GM12878 (cell line): ENCODE measurements around the gene KLHL8. TPM values are rescaled to one million over a fixed set of nuclear protein-coding genes. Genes with fewer than 3 reads are reported as not detected.

Experiments used
- ATAC-seq: fragments of 200-7000 bp; cut with Tn5 transposase; 3 replicates; pipeline ENCODE4 v1.9.1; 2020; ENCODE audit warnings: mild to moderate bottlenecking, moderate library complexity
- BruUV-seq: library from RNA; stranded (reverse); fragments of 400-500 nt; replicated peaks from 2 replicates; lab custom pipeline; 2021; lab: Mats Ljungman, UMichigan
- CTCF ChIA-PET: fragments of 300-600 bp; sonication (Branson Sonifier 250); formaldehyde crosslinking; extraction: SDS; loops from one replicate; lab custom pipeline; 2021; ENCODE audit warnings: inconsistent platforms; lab: Yijun Ruan, JAX
- POLR2A ChIA-PET: fragments of 350-600 bp; formaldehyde crosslinking; extraction: SDS; loops from one replicate; lab custom pipeline; 2021; ENCODE audit warnings: inconsistent platforms; lab: Charles Lee
- RAD21 ChIA-PET: fragments of 300-600 bp; sonication (Branson Sonifier 250); formaldehyde crosslinking; loops from one replicate; lab custom pipeline; 2023; ENCODE audit warnings: antibody characterized with exemption; ENCODE audit not compliant: unreplicated experiment; lab: Charles Lee
- SMC1A ChIA-PET: fragments of 300-600 bp; sonication (Branson Sonifier 250); formaldehyde crosslinking; loops from one replicate; lab custom pipeline; 2023; ENCODE audit not compliant: unreplicated experiment, uncharacterized antibody; lab: Charles Lee
- DNase-seq: peaks from one replicate; pipeline ENCODE4 v3.0.0-alpha.2; 2011; ENCODE audit warnings: low read depth, low spot score
- FAIRE-seq: peaks from 3 replicates; lab custom pipeline; 2011; peaks lifted over from hg19 to GRCh38; lab: Jason Lieb, UNC
- H2AFZ ChIP-seq: 2 replicates; pipeline ENCODE4 v1.6.0; 2011; ENCODE audit warnings: low read depth, low read length, control low read depth; ENCODE audit not compliant: control insufficient read depth
- H3K27ac ChIP-seq: 2 replicates; pipeline ENCODE4 v1.5.1; 2011; ENCODE audit warnings: control low read depth; ENCODE audit not compliant: control insufficient read depth, insufficient read depth
- H3K27me3 ChIP-seq, 2 experiments: replicated peaks in 1 of 2; 2 replicates each; pipeline versions ENCODE4 v1.6.0 to v1.6.1; 2011; ENCODE audit warnings: low read length in 1 of 2; ENCODE audit not compliant: control insufficient read depth in 2 of 2, insufficient read depth in 2 of 2
- H3K36me3 ChIP-seq, 2 experiments: 2 replicates each; pipeline ENCODE4 v1.5.1; 2011; ENCODE audit warnings: low read length in 1 of 2; ENCODE audit not compliant: control insufficient read depth in 2 of 2, insufficient read depth in 2 of 2
- H3K4me1 ChIP-seq: 2 replicates; pipeline ENCODE4 v1.6.1; 2011; ENCODE audit warnings: mild to moderate bottlenecking, low read length, moderate library complexity, mixed read lengths; ENCODE audit not compliant: control insufficient read depth, insufficient read depth
- H3K4me2 ChIP-seq: 2 replicates; pipeline ENCODE4 v1.6.0; 2011; ENCODE audit warnings: control low read depth; ENCODE audit not compliant: control insufficient read depth, insufficient read depth
- H3K4me3 ChIP-seq: fragments of 200-600 bp; sonication (generic); 2 replicates; pipeline ENCODE4 v1.5.1; 2016
- H3K79me2 ChIP-seq: 2 replicates; pipeline ENCODE4 v1.6.0; 2011; ENCODE audit warnings: low read length; ENCODE audit not compliant: control insufficient read depth, insufficient read depth
- H3K9ac ChIP-seq: 2 replicates; pipeline ENCODE4 v1.8.0; 2011; ENCODE audit warnings: low read length, control low read depth, mixed read lengths; ENCODE audit not compliant: control insufficient read depth, insufficient read depth
- H3K9me3 ChIP-seq: replicated peaks from 3 replicates; pipeline ENCODE4 v1.5.1; 2011; ENCODE audit warnings: mild to moderate bottlenecking, low read length; ENCODE audit not compliant: control insufficient read depth, insufficient read depth
- H4K20me1 ChIP-seq: 2 replicates; pipeline ENCODE4 v1.6.0; 2011; ENCODE audit not compliant: control insufficient read depth, insufficient read depth
- BHLHE40 ChIP-seq, 2 experiments: fragments of 450-650 bp in 1 of 2; IDR thresholded peaks; 2 replicates each; pipeline ENCODE4 v1.6.1; 2011 to 2017; ENCODE audit warnings: low read depth in 2 of 2, borderline replicate concordance in 1 of 2, improper control_type of control experiment in 1 of 2, low read length in 1 of 2, mild to moderate bottlenecking in 1 of 2
- CHD1 ChIP-seq: IDR thresholded peaks from 2 replicates; pipeline ENCODE4 v1.6.1; 2012; ENCODE audit warnings: low read depth, low read length, improper control_type of control experiment
- CREB1 ChIP-seq: IDR thresholded peaks from 2 replicates; pipeline ENCODE4 v1.6.1; 2012; ENCODE audit warnings: low read depth, mild to moderate bottlenecking, inconsistent platforms
- FOXK2 ChIP-seq: fragments of 450-650 bp; IDR thresholded peaks from 2 replicates; pipeline ENCODE4 v1.6.1; 2017; ENCODE audit warnings: mild to moderate bottlenecking, moderate library complexity
- IKZF2 ChIP-seq, 2 experiments: fragments of 450-650 bp; IDR thresholded peaks; 2 replicates each; pipeline ENCODE4 v1.6.1; 2017; ENCODE audit warnings: mild to moderate bottlenecking in 2 of 2, moderate library complexity in 2 of 2
- JUNB ChIP-seq: IDR thresholded peaks from 2 replicates; pipeline ENCODE4 v1.6.1; 2016; ENCODE audit warnings: antibody characterized with exemption, mild to moderate bottlenecking
- KLF5 ChIP-seq: fragments of 450-650 bp; IDR thresholded peaks from 2 replicates; pipeline ENCODE4 v1.6.1; 2014; ENCODE audit warnings: mild to moderate bottlenecking; ENCODE audit not compliant: partially characterized antibody
- MAX ChIP-seq: IDR thresholded peaks from 2 replicates; pipeline ENCODE4 v1.6.1; 2012; ENCODE audit warnings: low read depth, low read length, improper control_type of control experiment
- NFYA ChIP-seq: IDR thresholded peaks from 2 replicates; pipeline ENCODE4 v1.6.1; 2011; ENCODE audit warnings: low read depth, mild to moderate bottlenecking, low read length, improper control_type of control experiment, borderline replicate concordance
- RUNX3 ChIP-seq: IDR thresholded peaks from 2 replicates; pipeline ENCODE4 v1.6.1; 2012; ENCODE audit warnings: low read length, inconsistent platforms
- SUZ12 ChIP-seq: fragments of 200-600 bp; sonication (generic); IDR thresholded peaks from one replicate; pipeline ENCODE4 v1.6.1; 2018; ENCODE audit warnings: antibody characterized with exemption, mild to moderate bottlenecking; ENCODE audit not compliant: unreplicated experiment
- TCF12 ChIP-seq: IDR thresholded peaks from 2 replicates; pipeline ENCODE4 v1.6.1; 2011; ENCODE audit warnings: low read depth, mild to moderate bottlenecking, low read length
- ZBTB11 ChIP-seq: fragments of 450-650 bp; formaldehyde crosslinking; IDR thresholded peaks from 2 replicates; pipeline ENCODE4 v1.5.0; 2022; ENCODE audit warnings: mild to moderate bottlenecking, missing genetic modification characterization
- ZBTB40 ChIP-seq: fragments of 450-650 bp; IDR thresholded peaks from 2 replicates; pipeline ENCODE4 v1.6.1; 2016; ENCODE audit warnings: mild to moderate bottlenecking, moderate library complexity, borderline replicate concordance
- WGBS: methylation state at CpG from one replicate; pipeline ENCODE4 v1.1.6; 2016; ENCODE audit warnings: low lambda C conversion rate; ENCODE audit not compliant: insufficient replicate concordance, insufficient coverage; ENCODE audit errors: missing lambda C conversion rate; 5-methylcytosine and 5-hydroxymethylcytosine counted together
- in situ Hi-C: fragments of 300-500 bp; cut with MboI; formaldehyde crosslinking; loops from 9 replicates; pipeline ENCODE4 v1.14.3; 2018; ENCODE audit warnings: mixed read lengths
- intact Hi-C: fragments of 100-400 bp; cut with micrococcal nuclease; formaldehyde crosslinking; loops from one replicate; pipeline ENCODE4 v1.14.2; 2022; ENCODE audit not compliant: unreplicated experiment
- polyA plus RNA-seq, 11 experiments: library from polyadenylated mRNA; depleted of rRNA in 4 of 11; unstranded in 6 of 11; stranded (reverse) in 5 of 11; fragments of >200 nt; fragmentation: Nextera tagmentation in 4 of 11; fragmentation: Illumina TruSeq in 1 of 11; extraction: Ambion mirVana in 4 of 11; extraction: Trizol in 1 of 11; gene quantifications; 1 replicate in 1 of 11; 2 replicates in 10 of 11; pipeline versions ENCODE4 v1.2.1 to v1.2.3, GENCODE V29; 2011 to 2016; ENCODE audit warnings: inconsistent platforms in 2 of 11, missing spikeins in 2 of 11, low read depth in 1 of 11
- total RNA-seq, 4 experiments: library from RNA; depleted of rRNA in 3 of 4; stranded (reverse); fragments of >200 nt in 3 of 4; fragmentation: Illumina TruSeq in 1 of 4; extraction: Trizol in 1 of 4; gene quantifications; 2 replicates each; pipeline versions ENCODE4 v1.2.1 to v1.2.3, GENCODE V29; 2013 to 2021

The KLHL8 gene
- total and polyA plus RNA-seq, 10 of the 15 experiments (the other 5 are each of a cell fraction or from before 2014, with no cell fraction given): 4.5 to 13.1 (median 9.0) TPM

GRCh38 chr4:87120010-87120409 lies 100.4 kb downstream of the KLHL8 start:
- BruUV-seq: no TSS peak
- ChIA-PET CTCF (interaction anchor here (1.7 to 4.6 kb wide), 4 partner anchors 14 to 198 kb away, joined by 4 to 21 read pairs (median 7); no protein-coding TSS in a partner anchor), POLR2A (interaction anchor here (0.6 to 1.0 kb wide), 2 partner anchors 198 to 201 kb away, joined by 3 to 4 read pairs; no protein-coding TSS in a partner anchor)
- FAIRE-seq (no peak), ATAC-seq (peak; percentile 47)
- 15% methylated on average over 4 of the region's 4 CpGs for WGBS
- intact Hi-C loops (no loop called here), in situ Hi-C loops (no loop called here)
- H3K9me3 ChIP-seq: no peaks in the 10 kb centered on the region; the same call in 2 of the 3 replicates
- peaks cover 11 to 51% of the 10 kb centered on the region in 2 experiments for H3K36me3 ChIP-seq
- H3K4me2 ChIP-seq: no peak overlapping the region
- no peak overlapping the region for H3K9ac ChIP-seq
- TF ChIP-seq CREB1 (no peak), JUNB (peak; percentile 26), RUNX3 (peak; percentile 19; the same call in 1 of the 2 replicates), ZBTB11 (CRISPR knock-in tag) (no peak), CHD1 (no peak), ZBTB40 (no peak), KLF5 (no peak), NFYA (no peak), FOXK2 (no peak), TCF12 (no peak), SUZ12 (no peak), MAX (no peak), IKZF2 (IDR thresholded peaks at IDR 0.05) (0 out of 4 replicates have a peak, but pooled peaks of 1 of the 2 experiments have one; percentile 11), BHLHE40 (IDR thresholded peaks at IDR 0.05; ENCODE audit: borderline replicate concordance in 1 of 2, low read depth in 2 of 2, low read length in 1 of 2) (no peak)
- TF ChIP-seq, all 136 proteins: peak for 3
- no peaks in the 10 kb centered on the region for H3K27me3 ChIP-seq
- peaks cover 15% of the 10 kb centered on the region for H3K79me2 ChIP-seq
- RAD21 ChIA-PET: interaction anchor here (0.6 to 2.0 kb wide), 2 partner anchors 98 to 198 kb away, joined by 4 to 7 read pairs; no protein-coding TSS in a partner anchor
- no peak overlapping the region for H3K27ac ChIP-seq
- H4K20me1 ChIP-seq: no peaks in the 10 kb centered on the region; the same call in 1 of the 2 replicates
- no peak overlapping the region for H2AFZ ChIP-seq
- SMC1A ChIA-PET: interaction anchor here (2.5 to 3.7 kb wide), 2 partner anchors 27 to 197 kb away, joined by 15 to 19 read pairs; no protein-coding TSS in a partner anchor
- no peak overlapping the region for H3K4me3 ChIP-seq
- H3K4me1 ChIP-seq: no peaks in the 10 kb centered on the region; the same call in 1 of the 2 replicates
- DNase-seq: peak; percentile 19
